ENCODE measurements around the gene LAMA2.

GRCh38 chr6:129453073-129453472 is 570.1 kb downstream of the LAMA2 start:
- TF ChIP-seq, protein P1, sequence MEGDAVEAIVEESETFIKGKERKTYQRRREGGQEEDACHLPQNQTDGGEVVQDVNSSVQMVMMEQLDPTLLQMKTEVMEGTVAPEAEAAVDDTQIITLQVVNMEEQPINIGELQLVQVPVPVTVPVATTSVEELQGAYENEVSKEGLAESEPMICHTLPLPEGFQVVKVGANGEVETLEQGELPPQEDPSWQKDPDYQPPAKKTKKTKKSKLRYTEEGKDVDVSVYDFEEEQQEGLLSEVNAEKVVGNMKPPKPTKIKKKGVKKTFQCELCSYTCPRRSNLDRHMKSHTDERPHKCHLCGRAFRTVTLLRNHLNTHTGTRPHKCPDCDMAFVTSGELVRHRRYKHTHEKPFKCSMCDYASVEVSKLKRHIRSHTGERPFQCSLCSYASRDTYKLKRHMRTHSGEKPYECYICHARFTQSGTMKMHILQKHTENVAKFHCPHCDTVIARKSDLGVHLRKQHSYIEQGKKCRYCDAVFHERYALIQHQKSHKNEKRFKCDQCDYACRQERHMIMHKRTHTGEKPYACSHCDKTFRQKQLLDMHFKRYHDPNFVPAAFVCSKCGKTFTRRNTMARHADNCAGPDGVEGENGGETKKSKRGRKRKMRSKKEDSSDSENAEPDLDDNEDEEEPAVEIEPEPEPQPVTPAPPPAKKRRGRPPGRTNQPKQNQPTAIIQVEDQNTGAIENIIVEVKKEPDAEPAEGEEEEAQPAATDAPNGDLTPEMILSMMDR (IDR thresholded peaks at IDR 0.05), result no peak
- TF ChIP-seq, protein P2, sequence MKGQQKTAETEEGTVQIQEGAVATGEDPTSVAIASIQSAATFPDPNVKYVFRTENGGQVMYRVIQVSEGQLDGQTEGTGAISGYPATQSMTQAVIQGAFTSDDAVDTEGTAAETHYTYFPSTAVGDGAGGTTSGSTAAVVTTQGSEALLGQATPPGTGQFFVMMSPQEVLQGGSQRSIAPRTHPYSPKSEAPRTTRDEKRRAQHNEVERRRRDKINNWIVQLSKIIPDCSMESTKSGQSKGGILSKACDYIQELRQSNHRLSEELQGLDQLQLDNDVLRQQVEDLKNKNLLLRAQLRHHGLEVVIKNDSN (IDR thresholded peaks at IDR 0.05; ENCODE audit: borderline replicate concordance, low read depth), result no peak
- TF ChIP-seq SIN3A (IDR thresholded peaks at IDR 0.05; ENCODE audit: borderline replicate concordance, low read depth, low read length) (no peak), EZH2phosphoT487 (IDR thresholded peaks at IDR 0.05; ENCODE audit: borderline replicate concordance, low read depth) (no peak)

Measured in SK-N-SH (cell line).